ENCODE measurements around the gene KDM6A. TPM values are rescaled to one million over a fixed set of nuclear protein-coding genes. Genes with fewer than 3 reads are reported as not detected.

KDM6A gene
- polyA plus RNA-seq, 1 of the 3 experiments (the other 2 are of a cell fraction) = 7.4 TPM

GRCh38 chrX:44980883-44981282 is 107.9 kb downstream of the KDM6A start:
- Histone ChIP-seq H3K79me2 (ENCODE audit: insufficient read depth) (peaks cover 71% of the 10 kb centered on the region), H3K27ac (ENCODE audit: low read depth in 2 of 2, low read length in 1 of 2) (no peak overlapping the region), H3K27me3 (ENCODE audit: insufficient read depth) (no peaks in the 10 kb centered on the region), H3K9me2 (no peaks in the 10 kb centered on the region), H3F3A (replicated peaks; ENCODE audit: insufficient read depth) (peaks cover 5% of the 10 kb centered on the region), H3K36me3 (replicated peaks in 1 of 2; ENCODE audit: control insufficient read depth in 1 of 2, insufficient read depth in 2 of 2, low read length in 1 of 2) (peaks cover 0 to 4% of the 10 kb centered on the region in 2 experiments), H3K9me3 (0 out of 2 replicates have a peak, but pooled peaks cover 6% of the 10 kb centered on the region), H3K4me3 (ENCODE audit: low read depth in 2 of 2, low read length in 1 of 2) (no peak overlapping the region), H3K9ac (no peak overlapping the region), H4K20me1 (ENCODE audit: insufficient read depth) (0 out of 2 replicates have a peak, but pooled peaks cover 14% of the 10 kb centered on the region), H3K4me1 (ENCODE audit: control insufficient read depth in 1 of 2, insufficient read depth in 2 of 2, low read depth in 1 of 2, low read length in 1 of 2) (no peaks in the 10 kb centered on the region), H2AFZ (ENCODE audit: low read depth) (no peak overlapping the region), H3K4me2 (no peak overlapping the region)
- ChIA-PET POLR2A (no interaction called here), CTCF (no interaction called here)
- no peak for DNase-seq
- TF ChIP-seq SMC3 (IDR thresholded peaks at IDR 0.05; ENCODE audit: low read depth, low read length) = no peak
- TF ChIP-seq TEAD4 (IDR thresholded peaks at IDR 0.05; ENCODE audit: borderline replicate concordance, insufficient read depth) = no peak
- no peak for TF ChIP-seq SIN3A (IDR thresholded peaks at IDR 0.05; ENCODE audit: borderline replicate concordance, low read depth, low read length)
- TF ChIP-seq REST (IDR thresholded peaks at IDR 0.05; ENCODE audit: low read depth, low read length) = no peak
- TF ChIP-seq CHD2 (IDR thresholded peaks at IDR 0.05; ENCODE audit: low read length, partially characterized antibody) = no peak
- TF ChIP-seq, protein P1, sequence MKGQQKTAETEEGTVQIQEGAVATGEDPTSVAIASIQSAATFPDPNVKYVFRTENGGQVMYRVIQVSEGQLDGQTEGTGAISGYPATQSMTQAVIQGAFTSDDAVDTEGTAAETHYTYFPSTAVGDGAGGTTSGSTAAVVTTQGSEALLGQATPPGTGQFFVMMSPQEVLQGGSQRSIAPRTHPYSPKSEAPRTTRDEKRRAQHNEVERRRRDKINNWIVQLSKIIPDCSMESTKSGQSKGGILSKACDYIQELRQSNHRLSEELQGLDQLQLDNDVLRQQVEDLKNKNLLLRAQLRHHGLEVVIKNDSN (IDR thresholded peaks at IDR 0.05; ENCODE audit: borderline replicate concordance, low read depth) = no peak
- TF ChIP-seq POLR2AphosphoS5 (IDR thresholded peaks at IDR 0.05; ENCODE audit: low read depth, low read length) = no peak
- TF ChIP-seq ELF1 (IDR thresholded peaks at IDR 0.05) = no peak
- TF ChIP-seq FOSL2 (IDR thresholded peaks at IDR 0.05; ENCODE audit: borderline replicate concordance, low read depth) = no peak
- TF ChIP-seq FOXM1 (IDR thresholded peaks at IDR 0.05; ENCODE audit: low read depth) = no peak
- no peak for TF ChIP-seq PBX3 (IDR thresholded peaks at IDR 0.05)
- no peak for TF ChIP-seq ZBTB33 (IDR thresholded peaks at IDR 0.05; ENCODE audit: borderline replicate concordance, low read depth)
- TF ChIP-seq CTCF (IDR thresholded peaks at IDR 0.05) = no peak
- no peak for TF ChIP-seq JUND (IDR thresholded peaks at IDR 0.05)
- no peak for TF ChIP-seq MAX (IDR thresholded peaks at IDR 0.05; ENCODE audit: low read depth)
- no peak for TF ChIP-seq NRF1 (IDR thresholded peaks at IDR 0.05; ENCODE audit: low read depth, low read length)
- WGBS (ENCODE audit: low lambda C conversion rate) = 97% methylated on average over 2 of the region's 2 CpGs
